HG02852 (cell line): Measurements from ENCODE around the gene DEDD2.
"Not testable (repeated sequence)": the region's sequence is repeated elsewhere in the genome, so short reads cannot be mapped to it uniquely, and the experiment has no call there.

Experiments used
- ATAC-seq: cut with Tn5 transposase; IDR thresholded peaks from one replicate; pipeline ENCODE4 v1.9.1; 2021; ENCODE audit warnings: mild to moderate bottlenecking, moderate library complexity; ENCODE audit not compliant: unreplicated experiment

The DEDD2 gene, protein sequence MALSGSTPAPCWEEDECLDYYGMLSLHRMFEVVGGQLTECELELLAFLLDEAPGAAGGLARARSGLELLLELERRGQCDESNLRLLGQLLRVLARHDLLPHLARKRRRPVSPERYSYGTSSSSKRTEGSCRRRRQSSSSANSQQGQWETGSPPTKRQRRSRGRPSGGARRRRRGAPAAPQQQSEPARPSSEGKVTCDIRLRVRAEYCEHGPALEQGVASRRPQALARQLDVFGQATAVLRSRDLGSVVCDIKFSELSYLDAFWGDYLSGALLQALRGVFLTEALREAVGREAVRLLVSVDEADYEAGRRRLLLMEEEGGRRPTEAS

DNA sequence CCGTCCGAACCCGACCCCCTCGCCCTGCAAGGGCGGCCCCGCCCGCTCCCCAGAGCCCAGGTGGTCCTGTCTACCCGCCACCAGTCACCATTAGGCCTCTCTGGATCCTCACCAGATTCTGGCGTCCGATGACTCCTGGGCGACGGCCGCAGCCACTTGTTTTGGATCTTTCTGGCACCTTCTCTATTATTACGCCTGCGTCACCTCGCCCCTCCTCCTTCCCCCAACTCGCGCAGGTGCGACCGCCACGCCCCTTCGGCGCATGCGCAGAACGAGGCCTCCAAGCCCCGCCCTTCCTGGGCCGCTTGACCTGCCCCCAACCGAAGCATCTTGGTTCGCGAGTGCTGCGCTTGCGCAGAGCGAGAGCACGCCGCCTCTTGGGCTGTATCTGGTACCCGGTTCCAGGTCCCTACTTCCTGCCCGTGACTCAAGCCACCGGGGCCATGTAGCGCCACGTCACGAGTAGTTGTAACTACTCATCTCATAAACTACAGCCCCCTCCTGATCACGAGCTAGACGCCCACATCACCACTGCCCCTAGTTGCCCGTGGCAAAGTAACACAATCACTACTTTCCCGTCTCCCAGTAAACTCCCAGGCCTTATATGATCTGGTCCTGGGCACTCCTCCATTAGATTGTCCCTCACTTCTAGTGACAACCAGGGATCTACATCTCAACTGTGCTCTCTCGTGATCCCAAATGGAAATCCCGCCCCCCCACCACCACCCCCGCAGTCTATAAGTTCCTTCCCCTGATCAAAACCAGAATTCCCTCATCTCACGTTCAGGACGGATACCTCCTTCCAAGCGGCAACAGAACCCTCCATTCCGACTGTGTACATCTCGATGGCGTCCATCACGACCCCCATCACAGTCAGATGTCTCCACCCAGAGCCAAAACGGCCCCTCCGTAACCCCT is at the start of gene DEDD2:
Gene DEDD2, minus strand, starts transcription at position 158 of the 918 bp plus-strand sequence. CDS start 670 bp downstream, outside the sequence.
- peak; percentile 51 for ATAC-seq

DNA sequence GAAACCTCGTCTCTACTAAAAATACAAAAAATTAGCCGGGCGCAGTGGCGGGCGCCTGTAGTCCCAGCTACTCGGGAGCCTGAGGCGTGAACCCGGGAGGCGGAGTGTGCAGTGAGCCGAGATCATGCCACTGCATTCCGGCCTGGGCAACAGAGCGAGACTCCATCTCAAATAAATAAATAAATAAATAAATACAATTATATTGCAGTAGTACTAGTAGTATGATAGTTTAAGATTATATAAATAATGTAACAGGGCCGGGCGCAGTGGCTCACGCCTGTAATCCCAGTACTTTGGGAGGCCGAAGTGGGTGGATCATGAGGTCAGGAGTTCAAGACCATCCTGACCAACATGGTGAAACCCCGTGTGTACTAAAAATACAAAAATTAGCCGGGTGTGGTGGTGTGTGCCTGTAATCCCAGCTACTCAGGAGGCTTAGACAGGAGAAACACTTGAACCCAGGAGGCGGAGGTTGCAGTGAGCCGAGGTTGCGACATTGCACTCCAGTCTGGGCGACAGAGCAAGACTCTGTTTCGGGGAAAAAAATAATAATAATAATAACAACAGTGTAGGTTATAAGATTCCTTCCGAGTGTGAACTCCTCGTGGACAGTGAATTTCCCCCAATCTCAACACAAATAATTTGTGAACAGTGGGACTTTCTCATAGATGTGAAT is 49.6 kb upstream of the DEDD2 start:
- ATAC-seq = not testable (repeated sequence)

DNA sequence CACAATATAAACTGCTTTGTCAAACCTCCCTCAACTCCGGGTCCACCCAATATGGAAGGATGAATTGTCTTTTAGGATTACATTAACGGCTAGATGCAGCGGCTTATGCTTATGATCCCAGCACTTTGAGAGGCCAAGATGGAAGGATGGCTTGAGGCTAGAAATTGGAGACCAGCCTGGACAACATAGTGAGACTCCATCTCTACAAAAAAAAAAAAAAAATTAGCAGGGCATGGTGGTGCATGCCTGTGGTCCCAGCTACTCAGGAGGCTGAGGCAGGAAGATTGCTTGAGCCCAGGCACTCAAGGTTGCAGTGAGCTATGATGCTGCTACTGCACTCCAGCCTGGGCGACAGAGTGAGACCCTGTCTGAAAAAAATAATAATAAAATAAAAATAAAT is 48.6 kb upstream of the DEDD2 start:
- not testable (repeated sequence) for ATAC-seq

DNA sequence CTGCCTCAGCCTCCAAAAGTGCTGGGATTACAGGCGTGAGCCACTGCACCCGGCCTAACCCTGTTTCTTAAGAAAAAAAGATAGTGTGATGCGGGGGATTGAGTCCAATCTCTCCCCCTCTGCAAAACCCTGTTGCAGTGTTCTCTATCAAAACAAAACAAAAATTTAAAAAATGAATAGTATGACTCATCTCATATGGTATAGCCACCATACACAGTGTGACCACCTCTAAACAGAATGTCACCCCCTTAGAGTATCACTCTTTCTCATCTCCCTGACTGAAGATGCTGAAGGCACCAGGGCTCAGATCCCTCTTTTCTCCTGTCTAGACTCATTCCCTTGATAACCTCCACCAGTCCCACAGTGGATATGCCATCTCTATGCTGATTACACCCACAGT is 44.3 kb upstream of the DEDD2 start:
- ATAC-seq = no peak

DNA sequence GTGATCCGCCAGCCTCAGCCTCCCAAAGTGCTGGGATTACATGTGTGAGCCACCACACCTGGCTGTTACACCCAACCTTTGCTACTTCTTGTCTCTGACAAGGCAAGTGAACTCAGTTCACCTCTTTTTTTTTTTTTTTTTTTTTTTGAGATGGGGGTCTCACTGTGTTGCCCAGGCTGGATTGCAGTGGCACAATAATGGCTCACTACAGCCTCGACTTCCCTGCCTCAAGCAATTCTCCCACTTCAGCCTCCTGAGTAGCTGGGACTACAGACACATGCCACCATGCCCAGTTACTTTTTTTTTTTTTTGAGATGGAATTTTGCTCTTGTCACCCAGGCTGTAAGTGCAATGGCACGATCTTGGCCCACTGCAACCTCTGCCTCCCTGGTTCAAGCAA is 40.4 kb upstream of the DEDD2 start:
- ATAC-seq = not testable (repeated sequence)

DNA sequence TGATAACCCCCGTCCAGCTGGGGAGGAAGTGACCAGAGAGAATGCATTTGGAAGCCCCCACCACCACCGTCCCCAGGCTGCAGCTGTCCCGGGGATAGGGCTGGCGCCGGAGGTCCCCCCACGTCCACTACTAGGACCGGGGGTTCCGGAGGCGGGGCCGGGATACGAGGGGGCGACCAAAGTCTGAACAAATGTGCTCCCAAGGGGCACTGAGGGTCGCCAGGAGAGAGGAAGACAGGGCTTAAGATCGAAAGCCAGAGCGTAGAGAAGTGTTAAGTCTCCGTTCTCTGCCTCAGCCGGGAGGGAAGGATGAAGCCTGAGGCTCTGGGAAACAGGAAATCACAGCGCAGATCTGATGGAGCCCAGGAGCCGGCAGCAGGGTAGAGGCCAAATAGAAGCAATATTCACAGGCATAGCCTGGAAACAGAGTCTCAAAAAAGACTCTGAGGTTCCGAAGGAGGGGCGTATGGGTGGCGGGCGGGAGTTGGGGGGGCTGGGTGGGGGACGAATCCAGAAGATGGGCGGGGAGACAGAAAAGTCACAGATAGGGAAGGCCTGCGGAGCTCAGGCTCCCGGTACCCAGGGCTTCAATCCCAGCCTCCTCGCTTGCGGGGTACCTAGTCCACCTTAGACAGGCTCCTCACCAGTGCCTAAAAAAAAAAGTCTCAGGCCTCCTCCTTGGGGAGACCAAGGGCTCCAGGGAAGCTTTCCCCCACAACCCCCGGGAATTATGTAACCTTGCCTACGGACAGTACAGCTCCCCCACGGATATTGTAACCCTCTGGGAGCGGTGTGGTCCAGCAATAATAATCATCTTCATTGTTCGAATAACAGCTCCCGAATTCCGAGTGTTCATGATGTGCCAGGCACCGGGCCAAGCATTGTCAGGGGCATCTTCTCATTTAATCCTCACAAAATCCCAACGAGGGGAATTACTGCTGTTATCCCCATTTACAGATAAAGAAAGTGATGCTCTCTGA is 38.6 kb upstream of the DEDD2 start:
- ATAC-seq = no peak

DNA sequence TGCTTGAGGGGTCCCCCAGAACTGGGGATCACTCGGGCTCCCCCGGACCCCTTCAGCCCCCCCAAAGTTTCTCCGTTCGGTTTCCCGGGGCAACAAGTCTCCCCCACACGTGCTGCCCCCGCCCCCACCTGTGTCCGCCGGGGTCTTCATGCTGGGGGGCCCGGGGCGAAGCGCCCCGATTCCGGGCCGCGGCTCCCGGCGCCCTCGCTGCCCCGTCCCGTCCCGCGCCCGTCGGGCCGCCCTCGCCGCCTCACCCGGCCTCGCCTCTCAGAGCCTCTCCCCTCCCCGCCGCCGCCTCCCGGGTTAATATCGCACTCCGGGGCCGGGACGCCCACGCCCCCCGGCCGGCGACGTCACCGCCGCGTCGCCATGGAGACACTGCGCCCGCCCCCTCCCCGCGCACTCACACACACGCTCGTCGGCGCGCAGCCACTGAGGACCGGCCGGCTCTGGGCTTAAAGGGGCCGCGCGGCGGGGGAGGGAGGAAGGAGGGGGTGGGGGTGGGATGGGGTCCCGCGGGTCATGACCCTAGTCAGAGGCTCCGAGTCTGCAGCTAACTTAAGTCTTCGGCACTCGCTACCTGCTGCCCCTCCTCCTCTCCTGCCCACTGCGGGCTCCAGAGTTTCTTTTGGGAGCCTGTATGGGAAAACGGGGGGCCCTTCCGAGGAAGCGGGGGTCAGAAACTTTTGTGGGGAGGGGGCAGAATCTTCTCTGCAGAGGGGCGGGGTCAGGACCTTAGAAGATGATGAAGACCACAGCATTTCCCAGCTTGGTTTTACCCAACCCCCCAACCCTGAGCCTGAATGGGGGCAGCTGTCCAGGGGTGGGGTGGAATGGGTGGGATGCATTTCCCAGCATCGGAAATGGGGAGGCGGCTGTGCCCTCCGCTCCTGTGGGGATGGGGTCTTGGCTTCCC is 37.6 kb upstream of the DEDD2 start, which contains the start of gene ERF:
Gene ERF, minus strand, starts transcription at position 279 of the 916 bp plus-strand sequence. Its CDS starts 129 bp downstream, at position 150.
- ATAC-seq = peak; percentile 49

DNA sequence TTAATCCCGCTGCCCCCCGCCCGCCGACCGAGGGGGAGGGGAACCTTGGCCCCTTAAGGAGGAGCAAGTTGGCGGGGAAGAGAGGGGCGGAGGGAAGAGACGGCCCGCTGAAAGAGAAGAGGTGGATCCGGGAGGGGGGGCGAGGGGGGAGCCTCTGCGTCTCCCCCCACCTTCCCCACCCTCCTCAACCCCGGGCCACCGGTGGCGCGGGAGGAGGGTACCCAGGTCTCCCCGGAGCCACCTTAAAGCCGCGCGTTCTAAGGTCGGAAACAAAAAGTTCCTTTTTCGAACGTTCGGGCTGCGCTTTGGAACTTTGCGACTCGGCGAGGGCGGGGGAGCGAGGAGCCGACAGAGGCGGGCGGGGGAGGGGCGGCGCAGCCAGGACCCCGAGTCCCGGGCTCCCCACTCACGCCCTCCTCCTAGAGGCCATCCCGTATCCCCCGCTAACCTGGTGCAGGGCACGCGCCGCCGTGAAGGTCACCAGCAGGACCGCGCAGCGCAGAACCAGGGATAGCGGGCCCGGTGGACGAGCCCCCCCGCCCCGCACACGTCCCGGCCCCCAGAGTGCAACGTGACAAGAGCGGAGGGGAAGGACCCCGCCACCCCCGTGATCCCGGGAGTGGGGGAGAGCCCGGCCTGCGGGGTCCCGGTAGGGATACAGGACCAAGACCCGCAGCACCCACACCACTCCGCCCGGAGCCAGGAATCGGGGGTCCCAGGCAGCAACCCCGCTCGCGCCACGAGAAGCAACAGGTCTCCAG is 36.8 kb upstream of the DEDD2 start:
- peak; percentile 31 for ATAC-seq

DNA sequence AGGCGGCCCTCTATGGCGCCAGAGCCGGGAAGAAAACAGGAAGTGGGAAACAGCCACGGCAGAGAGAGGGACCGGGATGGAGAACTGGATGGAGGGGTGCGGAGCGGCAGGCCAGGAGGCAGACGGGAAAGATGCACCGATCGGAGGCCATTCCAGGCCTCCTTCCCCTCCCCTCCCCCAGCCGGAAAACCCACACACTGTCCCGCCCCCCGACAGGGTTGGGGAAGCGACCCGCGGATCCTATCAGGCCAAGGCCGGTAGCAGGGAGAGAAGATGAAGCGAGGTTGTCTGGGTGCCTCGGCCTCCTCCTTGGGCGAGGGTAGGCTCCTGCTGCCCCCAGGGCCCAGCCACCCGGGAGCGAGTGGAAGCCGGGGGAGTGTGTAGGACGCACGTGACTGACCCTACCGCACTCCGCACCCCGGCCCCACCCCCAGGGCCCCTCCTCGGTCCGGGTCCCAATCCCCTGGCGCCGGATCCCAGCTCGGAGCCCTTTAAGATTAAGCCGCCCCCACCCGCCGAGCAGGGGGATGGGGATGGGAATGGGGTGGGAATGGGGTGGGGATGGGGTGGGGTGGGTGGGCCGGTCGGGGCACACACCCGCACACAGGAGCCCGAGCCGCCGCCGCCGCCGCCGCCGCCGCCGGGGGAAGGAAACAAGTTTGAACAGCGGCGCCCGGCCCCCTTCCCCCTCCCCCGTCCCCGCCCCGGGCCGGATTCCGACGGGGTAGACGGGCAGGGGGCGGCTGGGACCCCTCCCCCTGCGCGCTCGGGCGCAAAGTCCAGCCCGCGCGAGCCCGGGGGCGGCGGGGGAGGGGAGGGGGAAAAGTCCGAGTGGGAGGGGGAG is 36.0 kb upstream of the DEDD2 start:
- ATAC-seq = peak; percentile 14

DNA sequence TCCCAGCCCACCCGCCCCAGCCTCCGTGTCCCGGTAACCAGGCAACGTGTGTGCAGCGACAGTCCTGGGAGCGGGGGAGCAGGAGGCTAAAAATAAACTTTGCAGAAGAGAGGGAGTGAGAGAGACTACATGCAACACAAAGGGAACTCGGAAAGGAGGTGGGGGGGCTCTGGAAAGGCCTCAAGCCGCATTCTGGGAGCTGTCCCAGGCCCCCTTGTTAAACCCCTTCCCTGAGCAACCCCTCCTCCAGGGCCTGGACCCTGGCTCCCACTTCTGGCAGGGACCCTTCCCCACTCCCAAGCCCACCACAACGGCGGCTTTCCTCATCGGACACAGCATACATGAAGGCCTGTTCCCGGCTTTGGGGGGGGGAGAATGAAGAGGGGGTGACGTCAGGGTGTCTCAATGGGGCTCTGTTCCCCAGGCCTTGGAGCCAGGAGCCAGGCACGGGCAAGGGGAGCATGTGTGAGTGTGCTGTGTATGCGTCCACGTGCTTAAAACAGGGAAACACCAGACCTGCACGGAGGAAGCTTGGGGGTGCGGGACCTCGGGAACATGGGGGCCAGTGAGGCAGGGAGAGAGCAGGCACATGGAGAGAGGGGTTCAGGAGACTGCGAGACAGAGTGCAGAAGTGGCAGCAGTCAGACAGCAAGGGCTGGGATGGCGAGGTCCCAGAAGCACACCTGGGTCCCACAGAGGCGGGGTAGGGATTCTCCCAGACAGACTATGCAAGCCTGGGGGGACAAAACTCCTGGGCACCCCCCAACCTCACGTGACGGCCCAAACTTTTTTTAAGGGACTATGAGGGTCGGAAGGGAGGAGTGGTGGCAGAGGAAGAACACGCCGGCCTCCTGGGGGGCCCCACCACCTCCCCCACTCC is 35.1 kb upstream of the DEDD2 start:
- no peak for ATAC-seq

DNA sequence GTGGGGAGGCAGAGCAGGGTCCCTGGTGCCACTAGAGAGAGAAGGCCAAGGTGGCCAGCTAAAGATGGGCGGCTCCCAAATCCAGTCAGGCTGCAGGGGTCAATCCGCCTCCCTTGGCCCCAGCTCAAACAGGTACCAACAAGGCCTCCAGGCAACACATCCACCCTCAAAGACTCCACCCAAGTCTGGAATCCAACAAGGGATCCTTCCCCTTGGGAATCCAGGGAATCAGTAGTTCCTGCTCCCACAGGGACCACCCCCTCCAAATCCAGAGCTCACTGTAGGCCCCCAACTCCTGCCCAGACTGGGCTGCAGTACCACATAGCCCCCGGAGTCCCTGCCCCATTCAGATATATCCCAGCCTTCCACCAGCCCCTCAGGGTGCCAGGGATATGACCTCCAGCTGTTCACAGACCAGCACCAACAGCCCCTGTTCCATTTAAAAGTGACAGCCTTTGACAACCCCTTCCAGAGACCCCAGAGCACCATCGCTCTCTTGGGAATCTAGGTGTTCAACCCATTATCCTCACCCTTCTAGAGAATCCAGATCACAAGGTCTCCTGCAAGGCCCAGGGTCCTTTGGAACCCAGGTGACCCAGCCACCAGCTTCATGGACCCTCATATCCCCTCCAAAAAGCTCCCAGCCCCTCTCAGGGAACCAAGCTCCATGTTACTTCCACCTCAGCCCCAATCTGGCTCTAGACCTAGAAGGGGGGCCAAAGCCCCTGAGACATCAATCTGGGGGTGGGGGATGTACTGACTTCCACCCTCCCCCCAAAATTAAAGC is 34.3 kb upstream of the DEDD2 start:
- ATAC-seq = no peak

DNA sequence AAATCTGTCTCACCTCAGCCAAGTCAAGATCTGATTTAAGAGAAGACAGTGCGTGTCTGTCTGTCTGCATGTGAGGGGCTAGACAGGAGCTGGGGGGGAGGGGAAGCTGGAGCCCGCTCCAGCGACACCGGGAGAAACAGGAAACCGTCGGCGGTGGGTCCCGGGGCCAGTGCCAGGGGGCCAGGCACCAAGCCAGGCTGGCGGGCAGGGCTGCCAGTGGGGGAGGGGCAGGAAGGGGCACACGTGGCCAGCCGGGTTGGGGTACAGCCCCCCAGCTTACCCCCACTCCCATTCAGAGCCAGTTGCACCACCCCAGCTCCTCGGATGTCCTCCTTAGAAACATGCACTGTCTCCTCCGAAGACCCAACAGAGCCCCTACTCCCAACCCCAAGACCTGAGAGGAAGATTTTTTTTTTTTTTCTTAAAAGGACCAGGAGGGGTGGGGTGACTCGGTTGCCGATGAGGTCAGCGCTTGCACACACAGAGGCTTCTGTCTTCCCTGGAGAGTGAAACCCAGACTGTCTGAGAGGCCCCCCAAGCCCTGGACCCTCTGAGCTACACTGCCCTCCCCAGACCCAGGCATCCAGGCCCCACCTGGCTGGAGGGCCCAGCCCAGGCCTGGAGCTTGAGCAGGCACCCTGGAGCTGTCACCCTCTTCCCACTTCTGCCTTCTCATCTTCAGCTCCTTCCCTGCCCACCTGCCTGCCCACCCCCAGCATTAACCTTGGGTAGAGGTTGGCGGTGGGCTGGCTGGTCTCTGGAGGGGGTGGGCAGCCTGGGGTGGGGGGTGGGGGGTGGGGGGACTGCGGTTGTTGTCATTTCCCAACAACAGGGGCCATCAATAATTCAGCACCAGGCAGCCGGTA is 33.4 kb upstream of the DEDD2 start:
- ATAC-seq = no peak

DNA sequence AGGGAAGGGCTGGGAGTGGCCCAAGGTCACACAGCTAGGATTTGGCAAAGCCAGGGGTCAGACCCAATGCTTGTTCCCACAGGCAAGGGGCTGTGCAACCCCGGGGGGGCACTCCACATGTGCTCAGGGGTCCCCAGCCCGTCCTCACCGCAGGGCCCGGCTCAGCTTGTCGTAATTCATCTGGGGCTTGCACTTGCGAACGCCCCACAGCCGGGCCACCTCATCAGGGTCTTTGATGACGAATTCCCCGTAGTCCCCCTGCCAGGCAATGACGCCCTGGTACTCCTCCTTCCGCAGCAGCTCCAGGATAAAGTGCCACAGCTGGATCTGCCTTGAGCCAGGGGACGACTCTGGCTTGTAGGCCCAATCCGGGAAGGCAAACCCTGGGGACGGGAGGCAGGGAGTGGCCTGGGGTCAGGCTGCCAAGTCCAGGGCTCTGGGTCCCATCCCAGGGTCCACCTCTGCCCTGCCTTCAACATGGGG is 32.7 kb upstream of the DEDD2 start:
- ATAC-seq = no peak

DNA sequence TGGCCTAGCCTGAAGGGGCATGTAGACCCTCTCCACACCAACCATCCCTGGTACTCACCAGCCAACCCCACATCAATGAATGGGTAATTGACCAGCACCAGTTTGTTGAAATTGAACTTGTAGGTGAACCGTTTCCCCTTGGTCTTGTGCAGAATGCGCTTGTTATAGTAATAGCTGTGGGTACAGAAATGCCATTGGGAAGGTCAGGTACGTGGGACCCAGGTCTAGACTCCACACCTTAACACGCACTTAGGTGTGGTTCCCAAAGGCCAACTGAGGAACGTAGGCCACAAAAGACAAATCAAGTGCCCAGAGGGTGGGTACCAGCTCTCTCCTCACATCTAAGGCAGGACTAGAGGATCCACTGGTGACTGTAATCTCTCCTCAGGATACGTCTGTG is 32.3 kb upstream of the DEDD2 start:
- ATAC-seq = no peak
